HG02885 (cell line): ENCODE measurements around the gene RSPH3.

Experiments used
- ATAC-seq: cut with Tn5 transposase; IDR thresholded peaks from one replicate; pipeline ENCODE4 v1.9.1; 2021; ENCODE audit warnings: mild to moderate bottlenecking; ENCODE audit not compliant: unreplicated experiment, poor library complexity

RSPH3 gene

DNA sequence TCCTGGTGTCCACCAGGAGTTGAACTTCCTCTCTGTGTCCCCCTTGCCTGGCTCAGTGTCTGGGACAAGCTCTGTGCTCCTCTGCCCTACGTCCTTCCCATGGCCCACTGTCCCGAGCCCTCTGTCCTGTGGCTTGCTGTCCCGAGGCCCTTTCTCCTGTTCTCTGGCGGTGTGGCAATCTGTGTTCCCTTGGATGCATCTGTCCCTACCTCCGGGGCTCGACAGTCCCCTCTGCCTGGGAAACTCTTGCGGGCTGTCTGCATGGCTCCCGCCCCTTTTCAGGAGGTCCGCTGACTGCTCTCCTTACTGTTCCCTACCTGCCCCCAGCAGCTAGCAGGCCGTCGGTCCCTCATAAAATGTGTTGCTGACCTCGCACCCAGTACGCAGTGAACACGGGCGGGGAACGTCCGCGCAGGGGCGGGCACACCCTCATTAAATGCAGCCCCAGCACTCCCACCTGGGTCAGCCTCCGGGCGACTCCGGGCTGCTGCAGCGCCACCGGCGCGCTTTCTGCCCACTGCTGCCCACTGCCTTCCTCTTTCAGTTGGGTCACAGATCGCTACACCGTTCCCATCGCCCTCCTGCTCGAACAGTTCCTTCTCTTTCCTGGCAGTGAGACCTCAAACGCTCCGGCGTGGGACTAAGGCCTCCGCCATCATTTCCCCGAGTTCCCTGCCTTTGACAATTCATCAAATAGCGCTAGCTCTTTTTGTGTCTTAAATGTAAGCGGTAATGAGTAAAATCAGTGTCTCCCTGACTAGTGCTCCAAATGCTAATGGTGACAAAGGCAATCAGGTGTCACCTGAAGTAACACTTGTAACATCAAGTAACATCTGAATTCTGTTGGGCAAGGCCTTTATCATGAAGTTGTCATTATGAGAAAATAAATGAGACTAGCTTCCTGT lies 60.5 kb downstream of the RSPH3 start:
- no peak for ATAC-seq

DNA sequence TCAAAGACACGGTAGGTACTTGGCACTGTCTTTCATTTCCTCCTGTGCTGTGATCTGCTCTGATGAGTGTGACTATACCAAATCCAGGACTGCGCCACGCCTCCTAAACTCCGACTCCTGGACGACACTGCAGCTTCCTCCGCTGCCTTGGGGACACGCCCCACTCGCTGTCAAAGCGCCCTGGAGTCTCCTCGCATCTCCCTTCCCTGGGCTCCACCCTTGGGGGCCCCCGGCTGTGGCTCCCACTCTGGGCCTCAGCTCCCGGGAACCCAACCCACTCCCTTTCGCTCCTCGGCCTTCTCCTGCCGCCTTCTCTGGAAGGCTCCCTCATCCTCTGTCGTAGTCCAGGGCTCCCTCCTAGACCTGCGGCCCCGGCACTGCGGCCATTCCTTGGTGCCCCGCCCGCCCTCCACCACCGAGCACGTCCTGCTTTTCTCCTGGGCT lies 61.2 kb downstream of the RSPH3 start:
- ATAC-seq = no peak

DNA sequence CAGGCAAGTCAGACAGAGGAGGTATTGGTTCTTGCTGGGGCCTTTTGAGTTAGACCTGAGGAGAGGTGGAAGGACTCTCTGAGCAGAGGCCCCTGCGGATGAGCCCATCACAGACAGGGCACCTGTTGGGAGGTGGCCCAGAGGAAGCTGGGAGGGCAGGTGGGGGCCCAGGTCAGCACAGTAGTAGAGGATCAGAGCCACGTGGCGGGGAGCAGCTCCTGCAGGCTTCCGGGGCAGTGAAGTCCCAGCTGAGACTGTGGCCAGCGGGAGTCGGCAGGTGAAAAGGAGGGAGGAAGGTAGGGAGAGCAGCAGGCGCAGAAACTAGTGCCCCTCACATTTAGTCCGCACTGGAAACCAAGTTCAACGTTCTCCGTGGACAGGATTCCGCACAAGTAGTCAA lies 61.8 kb downstream of the RSPH3 start:
- ATAC-seq = no peak

DNA sequence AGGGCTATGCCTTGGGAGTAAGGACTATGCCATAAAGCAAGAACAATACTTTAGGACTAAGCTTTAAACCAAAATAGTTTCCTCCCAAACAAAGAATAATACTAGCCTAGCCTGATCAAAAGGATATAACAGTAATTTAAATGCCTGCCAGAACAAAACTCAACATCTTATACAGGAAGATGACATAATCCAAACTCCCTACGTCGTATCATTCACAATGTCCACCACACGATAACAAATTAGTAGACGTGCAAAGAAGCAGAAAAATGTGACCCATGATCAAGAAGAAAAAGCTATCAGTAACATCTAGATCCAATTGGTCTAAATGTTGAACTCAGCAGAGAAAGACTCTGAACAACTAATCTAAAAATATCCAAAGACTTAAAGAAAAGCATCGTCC lies 65.8 kb downstream of the RSPH3 start:
- ATAC-seq = no peak

DNA sequence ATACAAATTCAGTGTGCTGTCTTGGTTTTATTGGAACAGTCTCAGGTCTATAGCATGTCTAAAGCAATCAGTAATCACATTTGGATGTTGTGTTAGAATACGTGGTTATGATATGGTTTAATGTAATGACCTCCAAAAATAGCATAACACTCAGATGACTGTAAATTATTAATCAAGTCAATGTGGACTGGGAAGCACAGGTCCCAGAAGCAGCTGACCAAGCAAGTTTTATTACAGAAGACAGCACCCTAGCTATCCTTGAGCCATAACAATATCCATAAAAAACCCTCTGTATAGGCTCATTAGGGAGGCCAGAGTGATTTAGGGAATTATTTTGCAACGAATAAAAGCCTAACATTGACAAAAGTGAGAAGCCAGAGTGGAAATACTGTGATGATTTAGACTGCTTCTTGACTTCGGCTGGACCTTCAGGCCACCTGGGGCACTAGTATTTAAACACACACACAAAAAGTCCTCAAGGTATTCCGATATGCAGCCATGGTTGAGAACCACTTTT lies 66.9 kb downstream of the RSPH3 start:
- no peak for ATAC-seq

DNA sequence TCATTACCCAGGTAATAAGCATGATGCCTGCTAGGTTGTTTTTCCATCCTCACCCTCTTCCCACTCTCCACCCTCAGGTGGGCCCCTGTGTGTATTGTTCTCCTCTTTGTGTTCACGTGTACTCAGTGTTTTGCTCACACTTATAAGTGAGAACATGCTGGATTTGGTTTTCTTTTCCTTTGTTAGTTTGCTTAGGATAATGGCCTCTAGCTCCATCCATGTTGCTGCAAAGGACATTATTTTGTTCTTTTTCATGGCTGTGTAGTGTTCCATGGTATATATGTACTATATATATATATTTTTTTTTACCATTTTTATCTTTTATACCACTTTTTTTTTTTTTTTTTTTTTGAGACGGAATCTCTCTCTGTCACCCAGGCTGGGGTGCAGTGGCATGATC lies 71.9 kb downstream of the RSPH3 start:
- ATAC-seq = no peak

DNA sequence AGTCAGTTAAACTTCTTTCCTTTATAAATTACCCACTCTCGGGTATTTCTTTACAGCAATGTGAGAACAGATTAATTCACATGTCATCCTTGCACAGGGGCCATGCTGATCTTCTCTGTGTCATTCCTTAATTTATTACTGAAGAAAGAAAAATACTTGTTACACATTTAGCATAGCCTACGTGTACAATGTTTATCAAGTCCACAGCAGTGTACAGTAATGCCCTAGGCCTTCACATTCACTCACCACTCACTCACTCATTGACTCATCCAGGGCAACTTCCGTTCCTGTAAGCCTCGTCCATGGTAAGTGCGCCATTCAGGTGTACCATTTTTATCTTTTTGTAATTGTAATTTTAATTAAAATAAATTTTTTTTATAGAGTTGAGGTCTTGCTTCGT lies 73.6 kb downstream of the RSPH3 start:
- ATAC-seq = no peak

DNA sequence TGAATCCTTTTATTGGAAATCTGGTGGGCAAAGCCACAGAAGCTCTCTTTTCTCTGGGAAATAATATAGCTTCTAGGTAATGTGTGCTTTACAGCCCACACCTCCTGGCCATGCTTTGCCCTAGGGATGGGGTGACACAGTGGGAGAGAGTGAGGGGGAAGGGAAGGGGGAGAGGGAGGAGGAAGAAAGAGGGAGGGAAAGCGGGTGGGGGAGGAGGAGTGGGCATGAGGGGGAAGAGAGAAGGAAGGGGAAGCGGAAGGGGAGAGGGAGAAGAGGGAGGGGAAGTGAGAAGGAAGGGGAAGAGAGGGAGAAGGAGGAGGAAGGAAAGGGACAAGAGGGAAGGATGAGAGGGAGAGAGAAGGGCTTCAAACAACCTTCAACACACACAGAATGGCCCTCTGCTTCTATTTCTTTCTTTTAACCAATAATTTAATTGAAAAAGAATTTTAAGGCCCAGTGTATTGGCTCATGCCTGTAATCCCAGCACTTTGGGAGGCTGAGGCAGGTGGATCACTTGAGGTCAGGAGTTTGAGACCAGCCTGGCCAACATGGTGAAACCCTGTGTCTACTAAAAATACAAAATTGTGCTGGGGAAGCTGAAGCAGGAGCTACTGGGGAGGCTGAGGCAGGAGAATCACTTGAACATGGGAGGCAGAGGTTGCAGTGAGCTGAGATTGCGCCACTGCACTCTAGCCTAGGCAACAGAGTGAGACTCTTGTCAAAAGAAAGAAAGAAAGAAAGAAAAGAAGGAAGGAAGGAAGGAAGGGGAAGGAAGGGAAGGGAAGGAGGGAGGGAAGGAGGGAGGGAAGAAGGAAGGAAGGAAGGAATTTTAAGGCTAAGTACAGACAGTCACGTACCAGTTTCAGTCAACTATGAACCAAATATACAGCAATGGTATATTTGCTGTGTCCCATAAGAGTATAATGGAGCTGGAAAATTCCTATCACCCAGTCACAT lies 75.2 kb downstream of the RSPH3 start:
- no peak for ATAC-seq

DNA sequence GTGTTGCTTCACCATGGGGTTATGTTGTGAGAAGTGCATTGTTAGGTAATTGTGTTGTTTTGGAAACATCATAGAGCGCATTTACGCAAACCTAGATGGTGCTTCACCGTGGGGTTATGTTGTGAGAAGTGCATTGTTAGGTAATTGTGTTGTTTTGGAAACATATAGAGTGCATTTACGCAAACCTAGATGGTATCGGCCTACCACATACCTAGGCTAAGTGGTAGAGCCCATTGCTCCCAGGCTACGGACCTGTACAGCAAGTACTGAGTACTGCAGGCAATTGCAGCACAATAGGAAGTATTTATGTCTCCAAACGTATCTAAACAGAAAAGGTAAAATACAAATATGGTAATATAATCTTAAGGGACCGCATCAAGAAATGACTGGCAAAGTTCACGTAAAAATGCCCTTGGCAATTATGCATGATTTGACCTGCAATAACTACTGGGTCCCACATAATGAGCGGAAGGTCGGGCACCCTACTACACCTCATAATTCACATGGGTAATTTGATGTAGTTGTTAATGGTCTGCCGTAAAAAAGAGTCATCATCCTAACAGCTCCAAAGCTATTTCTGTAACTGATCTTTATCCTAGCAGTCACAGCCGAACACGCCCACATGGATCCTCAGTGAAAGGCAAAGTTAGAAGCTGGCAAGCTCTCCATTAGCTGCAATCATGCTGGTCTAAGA lies 76.0 kb downstream of the RSPH3 start:
- ATAC-seq = no peak
